Ecto neural progenitor cell (in vitro differentiated cells): Measurements from ENCODE around the gene CHRM1.
A peak's percentile ranks its signal among the peaks of the same experiment; 100 is the strongest.
"Not testable (repeated sequence)": the region's sequence is repeated elsewhere in the genome, so short reads cannot be mapped to it uniquely, and the experiment has no call there.

Experiments used
- DNase-seq: peaks from one replicate; pipeline ENCODE4 v3.0.0-alpha.2; 2018; ENCODE audit warnings: low spot score

The CHRM1 gene, protein sequence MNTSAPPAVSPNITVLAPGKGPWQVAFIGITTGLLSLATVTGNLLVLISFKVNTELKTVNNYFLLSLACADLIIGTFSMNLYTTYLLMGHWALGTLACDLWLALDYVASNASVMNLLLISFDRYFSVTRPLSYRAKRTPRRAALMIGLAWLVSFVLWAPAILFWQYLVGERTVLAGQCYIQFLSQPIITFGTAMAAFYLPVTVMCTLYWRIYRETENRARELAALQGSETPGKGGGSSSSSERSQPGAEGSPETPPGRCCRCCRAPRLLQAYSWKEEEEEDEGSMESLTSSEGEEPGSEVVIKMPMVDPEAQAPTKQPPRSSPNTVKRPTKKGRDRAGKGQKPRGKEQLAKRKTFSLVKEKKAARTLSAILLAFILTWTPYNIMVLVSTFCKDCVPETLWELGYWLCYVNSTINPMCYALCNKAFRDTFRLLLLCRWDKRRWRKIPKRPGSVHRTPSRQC

DNA sequence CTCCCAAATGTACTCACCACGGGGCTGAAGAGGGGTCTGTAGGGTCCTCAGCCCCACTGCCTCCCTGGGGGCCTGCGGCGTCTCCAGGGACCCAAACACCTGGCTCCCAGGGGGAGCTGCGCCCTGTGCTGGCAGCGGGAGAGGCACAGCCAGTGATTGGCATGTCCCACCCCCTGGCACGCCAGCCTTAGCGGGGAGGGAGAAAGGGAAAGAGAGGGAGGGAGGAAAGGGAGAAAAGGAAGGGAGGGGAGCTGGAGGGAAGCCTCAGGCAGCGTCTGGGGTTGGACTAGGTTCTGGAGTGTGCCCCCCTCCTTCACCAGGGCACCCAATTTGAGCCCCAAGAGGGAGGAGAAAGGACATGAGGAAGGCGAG, at the start of gene CHRM1:
Gene CHRM1 (minus strand): TSS at position 163 of the 372 bp plus-strand sequence. CDS start 10,263 bp downstream, outside the sequence.
- DNase-seq, result no peak

DNA sequence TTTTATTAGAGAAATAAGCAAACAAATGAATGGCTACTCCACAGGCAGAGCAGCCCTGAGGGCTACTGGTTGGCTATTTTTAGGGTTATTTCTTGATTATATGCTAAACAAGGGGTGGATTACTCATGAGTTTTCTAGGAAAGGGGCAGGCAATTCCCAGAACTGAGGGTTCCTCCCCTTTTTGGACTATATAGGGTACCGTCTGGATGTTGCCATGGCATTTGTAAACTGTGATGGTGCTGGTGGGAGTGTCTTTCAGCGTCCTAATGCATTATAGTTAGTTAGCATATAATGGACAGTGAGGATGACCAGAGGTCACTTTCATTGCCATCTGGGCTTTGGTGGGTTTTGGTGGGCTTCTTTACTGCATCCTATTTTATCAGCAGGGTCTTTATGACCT, 44.4 kb upstream of the CHRM1 start:
- DNase-seq, result no peak

GRCh38 chr11:62962391-62962790, 41.2 kb upstream of the CHRM1 start:
- peak; percentile 22 for DNase-seq

DNA sequence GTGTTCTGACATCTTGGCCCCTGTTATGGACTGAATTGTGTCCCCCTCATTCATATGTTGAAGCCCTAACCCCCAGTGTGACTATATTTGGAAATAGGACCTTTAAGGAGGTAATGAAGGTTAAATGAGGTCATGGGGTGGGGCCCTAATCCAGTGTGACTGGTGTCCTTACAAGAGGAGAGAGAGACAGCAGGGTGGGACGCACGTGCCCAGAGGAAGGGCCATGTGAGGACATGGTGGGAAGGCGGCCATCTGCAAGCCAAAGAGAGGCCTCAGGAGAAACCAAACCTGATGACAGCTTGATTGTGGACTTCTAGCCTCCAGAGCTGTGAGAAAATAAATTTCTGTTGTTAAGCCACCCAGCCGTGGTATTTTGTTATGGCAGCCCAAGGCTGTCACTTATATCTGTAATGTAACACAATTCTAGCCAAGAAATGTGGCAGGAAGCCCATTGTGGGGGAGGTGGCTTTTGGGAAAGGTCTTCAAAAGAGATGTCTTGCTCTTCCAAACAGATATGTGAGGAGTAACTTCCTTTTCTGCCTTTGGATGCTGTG, 39.9 kb upstream of the CHRM1 start:
- peak; percentile 8 for DNase-seq

- DNase-seq, result peak; percentile 25
Measured at GRCh38 chr11:62959422-62959980, 38.3 kb upstream of the CHRM1 start.

DNA sequence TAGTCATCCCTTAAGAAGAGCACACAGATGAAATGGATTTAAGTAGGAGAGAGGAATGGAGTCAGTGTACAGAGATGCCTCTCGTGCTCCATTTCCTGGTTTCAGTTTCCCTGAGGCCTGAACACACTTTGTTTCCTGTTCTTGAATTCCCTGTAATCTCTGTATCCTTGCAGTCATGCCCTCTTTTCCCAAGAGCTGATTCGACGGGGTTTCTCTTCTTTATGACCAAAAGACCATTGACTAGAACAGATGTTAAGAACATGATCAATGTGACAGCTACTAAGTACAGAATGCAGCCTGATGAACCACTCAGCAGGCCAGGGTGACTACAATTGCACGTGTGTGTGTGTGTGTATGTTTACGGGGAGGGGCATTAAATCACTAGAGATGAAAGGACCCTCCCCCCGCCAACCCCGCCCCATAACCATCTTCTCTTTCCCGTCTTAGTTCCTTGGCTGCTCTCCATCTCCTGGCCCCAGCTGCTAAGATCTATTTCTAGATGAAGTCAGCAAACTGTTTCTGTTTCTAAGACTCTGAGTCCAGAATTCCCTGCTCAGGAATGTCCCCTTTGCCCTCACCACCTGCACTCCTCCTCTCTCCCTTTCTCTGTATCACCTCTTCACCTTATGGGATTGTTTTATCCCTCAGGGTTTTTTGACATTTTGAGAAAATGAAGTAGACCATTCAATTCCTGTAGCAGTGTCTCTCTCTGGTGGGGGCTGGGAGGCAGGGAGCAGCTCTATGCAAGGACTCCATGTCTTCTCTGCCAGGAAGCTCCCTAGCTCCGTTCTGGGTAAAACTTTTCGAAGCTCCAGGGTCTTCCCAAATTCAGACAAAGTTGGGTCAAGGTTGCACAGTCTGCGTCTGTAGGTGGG, 37.6 kb upstream of the CHRM1 start:
- DNase-seq, result peak; percentile 39

DNA sequence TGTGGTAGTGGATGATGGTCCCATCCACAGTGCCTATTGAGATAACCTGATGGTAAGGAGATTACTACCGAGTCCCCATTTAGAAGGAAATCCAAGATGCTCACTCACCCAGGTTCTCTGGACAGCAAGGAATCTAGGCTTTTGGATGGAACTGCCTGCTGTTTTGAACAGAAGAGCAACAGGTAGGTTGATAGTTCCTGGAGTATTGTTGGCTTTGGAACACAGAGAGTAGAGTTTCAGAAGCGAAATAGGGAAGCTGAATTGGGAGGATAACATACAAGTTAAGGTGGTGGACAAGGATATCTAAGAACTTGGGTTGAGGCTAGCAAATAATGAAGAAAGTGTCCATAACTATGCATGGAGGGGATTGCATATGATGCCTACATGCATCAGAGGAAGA, 36.0 kb upstream of the CHRM1 start:
- peak; percentile 17 for DNase-seq

GRCh38 chr11:62954478-62954877, 33.3 kb upstream of the CHRM1 start:
- DNase-seq, result peak; percentile 20

DNA sequence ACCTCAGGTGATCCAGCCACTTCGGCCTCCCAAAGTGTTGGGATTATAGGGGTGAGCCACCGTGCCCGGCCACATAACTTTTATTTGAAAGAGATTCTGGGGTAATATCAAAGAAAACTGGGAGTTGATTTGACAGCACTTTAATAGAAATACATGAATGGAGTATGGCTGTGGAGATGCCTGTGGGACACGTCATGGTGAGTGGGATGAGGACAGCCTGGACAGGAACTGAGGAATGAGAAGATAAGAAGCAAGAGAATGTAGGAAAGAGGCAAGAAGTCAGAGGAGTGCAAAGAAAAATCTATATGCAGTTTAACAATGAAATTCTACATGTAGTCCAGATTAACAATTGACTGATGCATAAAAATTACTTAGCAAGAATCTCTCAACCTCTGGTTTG, 32.6 kb upstream of the CHRM1 start:
- peak; percentile 12 for DNase-seq

DNA sequence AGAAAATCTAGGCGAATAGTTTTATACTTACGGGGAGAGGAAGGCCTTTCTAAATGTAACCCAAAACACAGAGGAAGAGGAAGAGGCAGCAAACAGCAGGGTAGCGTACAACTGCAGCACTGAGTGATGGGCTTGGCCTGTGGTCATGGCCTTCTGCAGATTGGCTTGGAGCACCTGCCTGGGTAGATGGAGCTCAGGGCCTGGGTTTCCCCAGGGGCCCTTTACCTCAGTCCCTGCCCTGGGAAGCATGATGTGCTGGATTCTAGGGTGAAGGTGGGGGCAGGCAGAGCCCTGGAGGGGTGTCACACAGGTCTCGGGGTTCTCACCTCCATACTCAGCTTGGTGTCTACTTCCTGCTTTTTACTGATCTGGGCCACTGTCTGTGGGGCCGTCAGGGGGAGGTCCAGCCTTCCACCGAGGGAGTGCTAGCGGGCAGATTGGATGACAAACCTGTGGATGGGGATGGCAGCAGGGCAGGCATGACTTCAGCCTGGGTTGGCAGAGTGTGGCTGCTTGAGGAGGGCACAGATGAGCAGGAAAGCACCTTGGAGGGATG, 27.7 kb upstream of the CHRM1 start:
- DNase-seq, result peak; percentile 29

DNA sequence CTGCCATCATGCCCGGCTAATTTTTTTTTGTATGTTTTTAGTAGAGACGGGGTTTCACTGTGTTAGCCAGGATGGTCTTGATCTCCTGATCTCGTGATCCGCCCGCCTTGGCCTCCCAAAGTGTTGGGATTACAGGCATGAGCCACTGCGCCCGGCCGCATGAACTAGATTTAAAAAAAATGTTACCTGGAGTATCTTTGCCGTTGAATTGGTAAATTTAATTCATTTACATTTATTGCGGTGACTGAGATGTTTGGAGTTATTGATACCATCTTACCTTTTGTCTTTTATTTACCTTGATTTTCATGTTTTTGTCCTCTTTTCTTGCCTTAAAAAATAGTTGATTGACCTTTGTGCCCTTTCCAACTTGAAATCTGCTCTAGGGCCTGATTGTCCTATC, 24.4 kb upstream of the CHRM1 start:
- not testable (repeated sequence) for DNase-seq

DNA sequence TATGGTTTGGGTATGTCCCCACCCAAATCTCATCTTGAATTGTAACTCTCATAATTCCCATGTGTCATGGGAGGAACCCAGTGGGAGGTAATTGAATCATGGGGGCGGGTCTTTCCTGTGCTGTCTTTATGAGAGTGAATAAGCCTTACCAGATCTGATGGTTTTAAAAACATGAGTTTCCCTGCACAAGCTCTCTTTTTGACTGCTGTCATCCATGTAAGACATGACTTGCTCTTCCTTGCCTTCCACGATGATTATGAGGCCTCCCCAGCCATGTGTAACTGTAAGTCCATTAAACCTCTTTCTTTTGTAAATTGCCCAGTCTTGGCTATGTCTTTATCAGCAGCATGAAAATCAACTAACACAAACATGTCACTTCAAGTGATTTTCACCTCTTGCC, 16.4 kb upstream of the CHRM1 start:
- not testable (repeated sequence) for DNase-seq

DNA sequence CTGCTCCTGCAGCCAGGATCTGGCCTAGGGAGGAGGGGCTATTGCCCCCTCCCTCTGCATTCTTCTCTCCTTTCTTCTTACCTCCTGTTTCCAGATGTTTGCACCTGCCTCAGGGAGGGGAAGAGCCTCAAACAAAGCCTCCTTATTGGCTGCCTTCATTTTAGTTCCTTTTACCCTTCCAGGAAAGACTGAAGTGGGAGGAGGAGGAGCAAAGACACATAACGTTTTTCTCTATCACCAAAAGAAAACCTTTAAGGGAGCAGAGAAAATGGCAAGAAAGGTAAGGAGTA, 13.3 kb upstream of the CHRM1 start:
- no peak for DNase-seq

GRCh38 chr11:62933750-62934495, 12.8 kb upstream of the CHRM1 start:
- no peak for DNase-seq

- no peak for DNase-seq
Measured at GRCh38 chr11:62933285-62933684, 12.1 kb upstream of the CHRM1 start.

- DNase-seq, result no peak
Measured at GRCh38 chr11:62931499-62932278, 10.5 kb upstream of the CHRM1 start.

DNA sequence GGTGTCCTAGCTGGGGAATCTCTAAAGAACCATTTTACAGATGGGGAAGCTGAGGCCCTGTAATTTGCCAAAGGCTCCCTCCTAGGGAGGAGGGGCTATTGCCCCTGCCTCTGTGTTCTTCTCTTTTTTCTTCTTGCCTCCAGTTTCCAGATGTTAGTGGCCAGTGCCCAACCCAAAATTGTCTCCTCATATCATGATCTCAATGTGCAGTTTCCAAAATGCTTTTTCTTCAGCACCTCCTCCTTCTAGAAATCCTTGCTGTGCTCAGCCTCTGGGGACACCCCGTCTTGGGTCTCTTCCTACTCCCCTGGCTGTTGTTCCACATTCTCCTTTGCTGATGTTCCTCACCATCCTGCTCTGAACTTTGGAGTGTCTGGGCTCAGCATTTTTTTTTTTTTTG, 9.5 kb upstream of the CHRM1 start:
- DNase-seq, result no peak

GRCh38 chr11:62930157-62930556, 9.0 kb upstream of the CHRM1 start:
- no peak for DNase-seq

GRCh38 chr11:62928011-62928410, 6.8 kb upstream of the CHRM1 start:
- DNase-seq, result no peak

DNA sequence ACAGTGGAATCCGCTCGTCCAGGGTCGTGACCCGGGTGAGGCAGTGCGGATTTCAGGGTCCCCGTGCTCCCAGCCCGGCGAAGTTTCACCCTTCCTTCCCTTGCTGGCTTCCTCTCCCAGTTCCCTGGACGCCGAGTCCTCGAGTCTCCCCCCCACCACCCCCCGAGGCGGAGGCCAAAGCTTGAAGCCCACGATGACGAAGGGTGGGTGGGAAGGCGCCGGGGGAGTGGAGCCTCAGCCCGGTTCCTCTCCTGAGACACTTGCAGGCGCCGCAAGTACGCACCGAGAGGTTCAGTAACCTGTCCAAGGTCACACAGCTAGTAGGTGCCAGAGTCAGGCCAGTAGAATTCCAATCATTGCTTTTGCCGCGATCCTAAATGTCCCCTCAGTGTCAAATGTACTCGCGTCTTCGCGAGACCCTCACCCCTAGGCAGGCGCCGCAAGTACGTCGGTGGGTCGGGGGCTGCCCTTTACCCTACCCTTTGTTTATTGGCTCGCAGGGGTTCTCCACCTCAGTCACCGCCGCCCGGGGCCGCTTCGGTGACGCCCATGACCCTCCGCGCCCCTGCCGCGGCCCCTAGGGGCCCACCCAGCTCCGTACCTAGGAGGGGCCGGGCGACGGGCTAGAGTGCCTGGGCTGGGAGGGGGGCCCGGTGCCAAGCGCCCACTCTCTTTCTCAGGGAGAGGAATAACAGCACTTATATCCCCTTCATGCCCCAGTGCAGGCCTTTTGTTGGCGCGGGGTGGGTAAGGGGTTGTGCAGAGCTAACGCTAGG, 5.7 kb upstream of the CHRM1 start:
- no peak for DNase-seq
